HG03520 (cell line): ENCODE results near the gene CD200R1L.

Experiments used
- ATAC-seq: cut with Tn5 transposase; IDR thresholded peaks from one replicate; pipeline ENCODE4 v1.9.1; 2021; ENCODE audit warnings: mild to moderate bottlenecking, moderate library complexity; ENCODE audit not compliant: unreplicated experiment

The CD200R1L gene

DNA sequence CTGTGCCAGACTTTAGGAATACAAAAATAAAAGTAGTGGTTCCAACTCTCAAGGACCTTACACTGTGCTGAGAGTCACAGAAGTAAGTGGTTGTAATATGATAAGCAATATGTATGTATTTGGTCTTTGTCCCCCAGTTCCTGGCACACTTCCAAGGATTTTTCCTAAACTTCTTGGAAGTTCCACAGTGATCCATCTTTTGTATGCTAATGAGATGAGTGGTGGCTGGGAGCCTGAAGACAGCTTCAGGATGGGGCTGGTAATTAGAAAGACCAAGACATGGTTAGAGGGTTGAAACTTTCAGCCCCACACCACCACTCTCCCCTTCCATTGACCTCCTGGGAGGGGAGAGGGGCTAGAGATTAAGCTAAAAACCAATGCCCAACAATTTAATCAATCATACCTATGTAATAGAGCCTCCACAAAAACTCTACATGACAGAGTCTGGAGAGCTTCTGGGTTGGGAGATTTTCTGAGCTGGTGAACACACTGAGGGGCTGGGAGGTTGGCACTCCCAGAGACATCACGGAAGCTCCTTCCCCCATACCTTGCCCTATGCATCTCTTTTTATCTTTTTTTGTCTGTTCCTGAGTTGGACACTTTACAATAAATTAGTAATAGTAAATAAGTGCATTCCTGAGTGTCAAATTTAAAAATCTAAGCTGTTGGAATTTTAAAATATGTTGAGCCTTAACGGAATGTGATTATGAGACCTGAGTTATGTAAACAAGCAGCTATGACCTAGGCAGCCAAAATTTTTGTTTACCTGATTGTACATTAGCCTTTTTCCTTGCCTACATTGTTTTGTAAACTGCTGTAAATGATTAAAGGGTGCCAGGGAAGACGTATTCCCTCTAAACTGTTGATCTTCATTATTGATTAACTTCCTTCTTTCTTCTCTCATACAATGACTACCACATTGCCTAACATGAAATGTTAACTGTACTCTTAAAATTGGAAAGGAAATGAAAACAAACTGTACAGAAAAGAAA is 24.3 kb downstream of the CD200R1L start:
- no peak for ATAC-seq

DNA sequence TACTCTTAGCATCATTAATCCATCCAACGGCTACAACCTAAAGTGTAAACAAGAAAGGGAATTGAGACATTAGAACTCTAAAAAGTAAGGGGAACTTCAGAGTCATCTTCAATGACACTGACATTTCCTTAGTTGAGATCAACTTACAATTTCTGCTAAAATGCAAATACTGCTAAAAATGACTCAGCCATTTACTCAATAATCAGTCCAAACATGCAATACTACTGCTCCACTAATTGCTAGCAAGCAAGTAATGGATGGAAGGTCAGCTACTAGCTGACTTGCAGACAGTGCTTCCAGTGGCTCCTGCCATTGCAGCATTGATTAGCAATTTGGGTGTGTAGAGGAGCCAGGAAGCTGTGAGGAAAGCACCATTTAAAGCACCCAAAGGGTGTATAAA is 28.4 kb downstream of the CD200R1L start:
- ATAC-seq: no peak

DNA sequence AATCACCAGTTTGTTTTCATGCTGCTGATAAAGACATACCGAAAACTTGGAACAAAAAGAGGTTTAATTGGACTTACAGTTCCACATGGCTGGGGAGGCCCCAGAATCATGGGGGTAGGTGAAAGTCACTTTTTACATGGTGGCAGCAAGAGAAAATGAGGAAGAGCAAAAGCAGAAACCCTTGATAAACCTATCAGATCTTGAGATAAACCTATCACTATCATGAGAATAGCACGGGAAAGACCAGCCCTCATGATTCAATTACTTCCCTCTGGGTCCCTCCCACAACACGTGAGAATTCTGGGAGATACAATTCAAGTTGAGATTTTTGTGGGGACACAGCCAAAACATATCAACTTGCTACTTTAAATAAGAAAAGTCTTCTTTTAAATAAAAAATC is 28.9 kb downstream of the CD200R1L start:
- no peak for ATAC-seq

DNA sequence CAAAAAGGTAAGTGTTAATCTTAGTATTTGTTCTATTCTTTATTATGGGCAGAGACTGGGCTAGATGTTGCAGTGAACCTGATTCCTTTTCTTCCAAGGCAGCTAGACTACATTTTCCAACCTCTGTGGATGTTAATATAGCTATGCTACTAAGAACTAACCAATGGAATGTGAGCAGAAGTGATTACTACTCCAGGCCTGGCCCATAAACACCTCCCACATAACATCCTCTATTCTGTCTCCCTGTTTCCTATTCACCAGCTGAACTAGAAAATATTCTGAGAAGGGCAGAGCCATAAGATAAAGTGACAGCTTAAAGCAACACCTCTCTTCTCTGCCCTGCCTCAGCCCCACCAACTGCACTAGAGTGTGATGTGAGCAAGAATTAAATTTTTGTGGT is 29.4 kb downstream of the CD200R1L start:
- no peak for ATAC-seq

DNA sequence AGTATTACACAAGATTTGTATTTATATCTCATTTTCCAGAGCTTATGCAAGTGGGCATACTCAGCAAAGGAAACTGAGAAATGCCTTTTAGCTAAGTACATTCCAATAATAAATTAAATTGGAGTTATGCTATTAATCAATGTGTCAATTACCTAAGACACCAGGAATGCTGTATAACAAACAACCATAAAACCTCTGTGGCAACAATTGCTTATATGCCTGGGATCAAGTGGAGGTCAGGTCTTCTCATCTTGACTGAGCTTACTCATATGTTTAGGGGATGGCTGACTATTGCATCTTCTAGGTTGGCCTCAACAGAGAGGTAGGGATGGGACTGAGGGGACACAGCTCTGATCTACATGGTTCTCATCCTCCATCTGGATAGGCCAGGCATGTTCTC is 30.7 kb downstream of the CD200R1L start:
- no peak for ATAC-seq

DNA sequence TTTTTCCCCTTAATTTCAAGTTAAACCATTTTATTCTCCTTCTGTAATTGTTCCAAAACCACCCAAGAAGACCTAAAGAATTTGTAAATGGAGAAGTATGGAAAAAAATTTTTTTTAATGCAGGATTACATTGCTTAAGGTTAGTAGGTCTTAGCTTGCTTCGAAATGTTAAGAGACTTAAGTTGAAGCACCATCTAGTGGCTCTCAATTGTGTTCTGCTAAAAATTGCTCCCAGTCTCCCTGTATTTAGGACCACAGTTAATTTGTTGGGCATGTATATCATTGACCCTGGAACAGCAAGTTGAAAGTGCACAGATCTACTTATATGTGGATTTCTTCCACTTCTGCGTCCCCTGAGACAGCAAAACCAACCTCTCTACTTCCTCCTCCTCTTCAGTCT is 32.4 kb downstream of the CD200R1L start:
- ATAC-seq: no peak

DNA sequence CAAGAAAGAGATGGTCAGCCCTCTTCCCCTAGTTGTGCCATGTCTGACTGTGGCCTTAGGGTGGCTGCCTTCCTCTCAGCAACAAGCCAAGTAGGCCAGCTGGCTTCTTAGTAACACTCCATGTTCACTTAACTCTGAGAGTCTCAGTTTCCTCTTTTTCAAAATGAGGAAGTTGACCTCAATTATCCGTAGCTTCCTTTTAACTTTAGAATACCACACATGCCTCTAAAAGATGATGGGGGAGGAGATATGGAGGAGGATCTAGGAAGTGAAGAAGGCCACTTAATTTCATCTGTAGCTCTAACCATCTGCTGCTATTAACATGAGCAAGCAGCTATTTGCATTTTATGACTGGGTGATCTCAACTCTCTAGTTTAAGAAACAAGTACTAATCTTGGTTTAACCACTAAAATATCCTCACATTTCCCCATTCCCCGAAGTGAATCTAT is 32.9 kb downstream of the CD200R1L start:
- ATAC-seq: peak; percentile 72

DNA sequence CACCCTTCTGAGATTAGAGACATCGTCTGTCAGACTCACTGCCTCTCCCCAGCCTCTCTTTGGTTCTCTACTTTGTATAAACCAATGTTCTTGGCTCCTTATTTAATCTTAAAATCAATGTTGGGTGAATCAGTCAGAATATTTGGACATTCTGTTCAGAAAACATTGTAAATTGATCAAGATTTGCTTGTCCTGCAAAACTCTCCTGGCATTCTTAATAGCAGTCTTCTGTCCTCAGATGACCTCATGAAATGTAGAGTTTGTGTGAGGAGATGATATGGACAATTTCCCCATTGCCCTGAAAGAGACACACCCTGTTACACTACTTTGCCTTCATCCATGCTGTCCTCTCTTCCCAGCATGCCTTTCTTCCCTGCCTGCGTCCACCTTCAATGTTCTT is 33.6 kb downstream of the CD200R1L start:
- ATAC-seq: no peak

DNA sequence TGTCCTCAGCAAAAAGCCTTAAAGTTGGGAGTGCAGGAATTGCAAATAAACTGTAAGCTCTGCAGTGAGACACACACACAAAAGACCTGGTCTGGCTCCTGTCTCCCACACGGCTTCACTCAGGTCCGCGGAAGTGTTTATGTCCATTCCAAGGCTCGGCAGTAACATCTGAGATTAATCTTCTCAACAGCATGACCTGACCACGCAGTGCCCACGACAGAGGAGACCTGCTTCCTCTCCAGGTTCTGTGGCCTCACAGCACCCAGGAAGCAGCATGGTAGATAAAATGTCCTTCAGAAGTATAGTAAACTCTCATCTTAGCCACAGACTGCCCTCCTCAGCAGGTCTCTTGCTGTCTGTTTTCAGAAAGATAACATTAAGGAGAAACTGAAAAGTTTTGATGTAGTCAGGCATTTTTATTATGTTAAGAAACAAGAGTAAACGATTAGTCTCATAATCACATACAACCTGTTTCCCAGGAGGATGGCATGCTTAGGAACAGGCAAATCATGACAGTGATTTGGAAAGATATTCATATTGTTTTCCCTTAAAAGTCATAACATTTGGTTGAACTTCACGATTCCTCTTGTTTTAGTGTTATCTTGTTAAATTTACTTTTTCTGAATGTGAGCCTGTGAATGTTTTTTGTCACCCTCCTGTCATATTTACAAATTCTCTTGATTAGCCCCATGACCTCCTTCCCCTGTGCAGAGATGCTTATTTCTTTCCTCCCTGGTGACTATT is 34.6 kb downstream of the CD200R1L start:
- ATAC-seq: no peak

DNA sequence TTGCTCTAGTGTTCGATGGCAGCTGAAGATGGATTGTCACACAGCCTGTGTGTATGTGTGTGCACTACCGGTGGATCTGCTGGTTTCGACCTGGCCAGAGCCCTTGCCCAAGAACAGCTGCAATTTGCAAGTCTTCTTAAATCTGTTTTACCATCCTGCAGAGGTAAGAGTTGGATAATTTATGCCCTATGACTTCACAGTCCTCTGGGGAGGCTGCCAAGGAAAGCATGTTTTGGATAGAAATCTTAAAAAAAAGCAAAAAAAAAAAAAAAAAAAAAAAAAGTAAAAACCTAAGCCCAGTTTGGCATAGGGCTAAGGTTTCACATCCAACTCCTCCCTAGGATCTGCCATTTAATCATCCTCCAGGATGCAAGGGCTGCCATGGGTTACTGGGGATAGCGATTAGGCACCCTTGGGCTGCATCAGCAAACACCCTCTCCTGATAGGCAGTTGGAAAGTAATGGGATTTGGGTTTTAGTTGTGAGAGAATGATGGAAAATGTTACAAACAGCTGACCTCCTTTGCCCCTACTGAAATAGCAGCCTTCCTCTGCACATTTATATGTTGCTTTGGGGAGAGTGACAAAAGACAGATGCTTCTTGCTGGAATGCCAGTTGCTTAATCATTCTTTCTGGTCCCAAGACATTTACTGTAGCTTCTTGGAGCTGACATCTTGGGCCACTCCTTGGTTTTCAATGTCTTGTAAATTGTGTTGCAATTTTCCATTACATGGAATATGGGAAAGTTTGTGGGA is 35.4 kb downstream of the CD200R1L start:
- no peak for ATAC-seq

DNA sequence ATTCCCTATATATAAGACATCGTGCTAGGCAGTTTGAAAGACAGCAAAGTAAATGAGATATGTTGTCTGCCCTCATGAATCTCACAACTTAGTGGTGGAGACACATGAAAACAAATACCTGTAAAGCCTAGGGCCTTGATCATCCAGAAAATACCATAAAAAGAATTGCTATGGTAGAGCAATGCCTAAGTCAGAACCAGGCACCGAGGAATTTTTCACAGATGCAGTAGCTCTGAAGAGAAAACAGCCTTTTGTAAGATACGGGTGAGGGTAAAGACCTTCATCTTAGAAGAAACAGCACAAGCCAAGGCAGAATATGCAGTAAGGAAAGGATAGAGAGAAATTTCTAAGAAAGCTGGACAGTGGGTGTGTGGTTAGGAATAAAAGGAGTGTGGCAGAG is 36.1 kb downstream of the CD200R1L start:
- ATAC-seq: no peak

DNA sequence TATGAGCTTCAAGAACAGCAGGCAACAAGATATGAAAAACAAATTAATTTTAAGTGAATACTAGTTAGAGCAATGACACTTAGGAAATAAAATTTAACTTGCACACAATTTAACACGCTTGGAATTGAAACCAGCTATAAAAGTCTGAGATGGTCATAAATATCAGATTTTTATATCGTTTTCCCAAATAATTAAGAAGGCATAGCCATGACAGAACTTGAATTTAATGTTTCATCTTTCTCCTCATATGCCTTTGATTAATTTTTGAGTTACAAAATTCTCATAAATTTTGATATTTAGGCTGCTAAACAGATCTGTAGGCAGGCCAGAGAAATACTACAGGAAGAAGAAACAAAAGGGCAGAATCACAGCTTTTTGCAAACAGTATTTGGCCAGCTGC is 38.5 kb downstream of the CD200R1L start:
- no peak for ATAC-seq

DNA sequence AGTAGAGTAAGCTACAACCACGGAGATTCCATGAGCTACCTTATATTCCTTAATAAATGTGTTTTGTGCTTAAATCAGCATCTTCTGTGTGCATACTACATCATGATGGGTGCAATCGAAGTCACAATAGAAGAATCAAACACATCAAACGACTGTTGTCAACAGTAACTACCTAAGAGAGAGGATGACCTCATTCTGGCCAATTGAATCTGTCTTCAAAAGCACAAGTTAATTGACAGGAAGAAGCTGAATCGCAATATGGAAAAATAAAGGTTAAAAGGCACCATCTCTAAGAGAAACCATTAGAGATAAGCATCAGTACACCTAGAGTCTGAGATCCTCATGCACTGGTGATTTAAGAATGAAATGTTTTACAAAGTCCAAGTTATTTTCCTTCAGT is 39.0 kb downstream of the CD200R1L start:
- no peak for ATAC-seq

DNA sequence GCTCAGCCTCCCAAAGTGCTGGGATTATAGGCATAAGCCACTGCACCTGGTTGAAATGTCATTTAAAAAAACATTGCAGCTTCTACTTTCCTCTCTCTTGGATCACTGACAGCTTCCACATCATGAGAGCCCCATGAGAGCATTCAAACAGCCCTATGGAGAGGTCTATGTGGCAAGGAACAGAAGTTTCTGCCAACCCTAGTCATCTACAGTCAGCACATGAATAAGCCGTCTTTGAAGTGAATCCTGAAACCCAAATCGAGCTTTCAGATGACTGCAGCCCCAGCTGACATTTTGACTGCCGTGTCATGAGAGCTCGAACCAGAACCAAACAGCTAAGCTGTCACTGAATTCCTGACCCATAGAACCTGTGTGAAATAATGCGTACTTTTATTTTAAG is 39.8 kb downstream of the CD200R1L start:
- ATAC-seq: no peak

DNA sequence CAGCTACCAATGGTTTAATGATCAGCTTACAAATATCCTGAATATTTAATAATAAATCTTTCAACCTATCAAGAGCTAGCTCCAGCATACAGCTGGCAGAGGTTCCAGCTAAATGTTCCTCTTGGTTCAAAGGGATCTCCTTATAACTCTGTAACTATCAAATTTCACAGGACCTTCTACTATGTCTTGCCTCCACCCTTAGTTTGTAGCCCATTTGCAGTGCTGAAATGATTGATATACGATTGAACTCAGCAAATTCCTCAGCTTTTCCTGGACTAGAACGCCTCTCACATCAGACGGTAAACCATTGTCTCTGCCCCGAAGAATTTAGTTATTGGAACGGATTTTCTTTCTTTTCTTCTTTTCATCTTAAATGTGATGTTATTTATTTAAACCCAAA is 41.5 kb downstream of the CD200R1L start:
- ATAC-seq: no peak

DNA sequence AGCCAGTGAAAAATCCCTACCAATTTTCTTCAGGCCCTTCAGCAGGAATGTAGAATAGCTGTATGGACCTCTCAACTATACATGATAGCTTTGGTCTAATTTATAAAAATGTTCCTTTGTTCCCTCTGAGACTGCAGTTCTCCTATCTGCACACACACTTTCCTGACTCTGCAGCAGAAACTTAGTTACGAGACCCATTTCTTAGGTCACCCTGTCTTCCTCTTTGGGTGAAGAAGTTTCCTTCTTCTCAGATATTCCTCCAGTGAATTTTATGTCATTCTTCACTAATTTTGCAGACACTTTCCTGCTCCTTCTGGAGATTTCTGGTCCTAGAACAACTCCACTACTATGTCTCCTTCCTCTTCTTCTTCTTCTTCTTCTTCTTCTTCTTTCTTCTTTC is 42.6 kb downstream of the CD200R1L start:
- ATAC-seq: no peak

DNA sequence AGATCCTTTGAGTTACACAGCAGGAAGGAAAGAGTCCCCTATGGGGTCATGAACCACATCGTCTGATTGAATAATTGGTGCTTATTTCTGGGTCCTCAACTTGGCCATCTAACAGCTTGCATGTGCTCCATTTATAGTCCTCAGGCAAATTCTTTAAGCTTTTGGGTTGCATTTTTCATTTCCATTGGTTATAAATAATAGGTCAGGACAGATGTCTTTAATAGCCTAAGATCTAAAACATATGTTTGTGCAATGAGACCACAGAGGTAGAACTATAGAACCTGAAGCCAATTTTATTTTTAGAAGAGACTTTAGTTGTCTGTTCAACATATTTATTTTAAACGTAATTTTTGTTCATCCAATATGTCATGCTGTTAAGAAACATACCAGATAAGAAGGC is 43.2 kb downstream of the CD200R1L start:
- no peak for ATAC-seq

DNA sequence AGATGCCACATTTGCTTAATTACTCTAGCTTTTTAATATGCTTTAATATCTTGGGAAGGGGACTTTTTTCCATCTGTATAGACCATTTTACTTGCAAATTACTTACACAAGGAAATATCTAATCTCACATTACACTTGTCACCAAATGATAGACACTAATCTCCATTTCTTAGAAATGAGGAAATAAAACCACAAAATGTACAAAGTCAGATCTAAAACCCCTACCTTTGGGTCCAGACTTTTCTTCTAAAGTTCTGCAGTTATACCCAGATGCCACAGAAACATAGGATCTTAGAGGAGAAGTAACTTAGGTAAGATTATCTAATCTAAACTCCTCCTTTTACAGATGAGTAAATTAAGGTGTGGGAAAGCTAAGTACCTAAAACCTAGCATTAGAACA is 44.3 kb downstream of the CD200R1L start:
- no peak for ATAC-seq

DNA sequence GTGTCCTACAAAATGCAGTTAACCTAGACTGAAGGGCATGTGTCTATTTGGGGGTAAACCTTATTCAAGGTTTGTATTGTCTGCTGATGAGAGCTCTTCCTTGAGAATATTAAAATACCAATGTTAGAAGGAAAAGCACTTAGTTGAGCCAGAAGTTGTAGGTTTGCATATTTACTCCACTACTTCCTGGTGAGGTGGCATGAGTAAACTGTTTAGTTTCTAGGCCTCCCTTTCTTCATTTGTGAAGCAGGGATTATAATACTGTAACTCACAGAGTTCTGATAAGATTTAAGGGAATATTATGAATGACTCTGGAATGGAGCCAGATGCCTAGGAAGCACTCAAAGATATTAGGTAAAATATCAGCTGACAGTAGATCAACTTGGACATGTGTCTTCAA is 46.7 kb downstream of the CD200R1L start:
- no peak for ATAC-seq

DNA sequence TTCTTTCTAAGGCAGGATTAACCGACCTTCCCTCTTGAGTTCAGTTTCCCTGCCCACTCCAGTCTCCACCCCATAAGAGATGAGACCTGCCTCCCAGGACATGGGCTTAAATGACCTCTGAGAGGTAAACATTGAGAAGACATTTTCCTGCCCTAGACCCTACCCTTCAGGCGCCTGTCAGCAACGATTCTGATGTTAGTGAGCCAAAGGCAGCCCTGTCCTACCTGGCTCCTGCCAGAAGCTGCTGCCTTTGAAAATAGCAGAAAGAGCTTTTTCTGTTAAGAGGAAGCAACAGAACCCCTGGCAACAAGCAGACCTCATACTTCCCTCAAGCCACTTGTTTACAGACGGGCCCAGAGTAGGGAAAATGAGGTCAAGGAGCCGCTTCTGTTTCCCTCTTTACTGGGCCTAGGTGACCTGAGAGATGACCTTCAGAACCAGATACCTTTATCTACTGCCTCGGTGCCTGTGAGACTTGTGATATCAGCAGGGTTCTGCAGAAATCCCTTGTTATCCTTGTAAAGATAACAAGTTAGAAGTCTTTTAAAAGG is 52.0 kb downstream of the CD200R1L start:
- ATAC-seq: no peak
